ENCODE results near the gene PCDHGC5.

Gene PCDHGC5

DNA sequence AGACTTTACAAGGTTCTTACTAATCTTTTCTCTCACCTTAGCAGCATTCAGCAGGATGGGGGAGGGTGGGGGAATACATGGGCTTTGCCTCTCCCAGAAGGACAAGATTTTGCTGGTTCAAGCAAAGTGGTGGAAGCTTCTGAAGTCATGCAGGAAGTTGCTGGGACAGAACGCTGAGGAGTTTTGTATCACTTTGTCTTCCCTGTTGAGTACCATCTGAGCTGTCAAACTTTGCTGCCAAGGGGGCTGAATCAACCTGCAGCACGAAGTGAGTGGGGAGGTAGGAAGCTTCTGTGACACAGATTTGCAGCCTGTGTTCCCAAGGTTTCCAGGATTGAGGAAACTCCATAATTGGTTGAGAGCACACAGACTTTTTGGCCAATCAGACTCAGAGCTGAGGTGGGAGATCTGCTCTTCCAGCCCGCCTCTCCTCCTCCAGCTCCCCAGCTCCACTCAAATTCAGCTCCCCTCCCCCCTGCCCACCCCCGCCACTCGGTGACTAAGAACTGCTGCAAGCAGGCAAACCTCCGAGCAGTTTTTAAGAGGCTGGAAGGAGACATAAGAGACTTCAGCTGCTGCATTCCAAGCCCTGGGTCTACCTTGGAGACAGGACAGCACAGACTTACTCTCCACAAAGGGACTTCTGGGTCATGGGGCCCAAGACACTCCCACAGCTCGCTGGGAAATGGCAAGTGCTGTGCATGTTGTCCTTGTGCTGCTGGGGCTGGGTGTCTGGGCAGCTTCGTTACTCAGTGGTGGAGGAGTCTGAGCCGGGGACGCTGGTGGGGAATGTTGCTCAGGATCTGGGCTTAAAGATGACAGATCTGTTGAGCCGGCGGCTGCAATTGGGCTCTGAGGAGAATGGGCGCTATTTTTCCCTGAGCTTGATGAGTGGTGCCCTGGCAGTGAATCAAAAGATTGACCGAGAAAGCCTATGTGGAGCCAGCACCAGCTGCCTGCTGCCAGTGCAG lies at the start of gene PCDHGC5:
PCDHGC5 (plus strand) TSS at position 491 of the 971 bp plus-strand sequence; CDS start at position 651, 160 bp downstream.
- DNase-seq (ENCODE audit: low read depth, low spot score), result peak; percentile 79

DNA sequence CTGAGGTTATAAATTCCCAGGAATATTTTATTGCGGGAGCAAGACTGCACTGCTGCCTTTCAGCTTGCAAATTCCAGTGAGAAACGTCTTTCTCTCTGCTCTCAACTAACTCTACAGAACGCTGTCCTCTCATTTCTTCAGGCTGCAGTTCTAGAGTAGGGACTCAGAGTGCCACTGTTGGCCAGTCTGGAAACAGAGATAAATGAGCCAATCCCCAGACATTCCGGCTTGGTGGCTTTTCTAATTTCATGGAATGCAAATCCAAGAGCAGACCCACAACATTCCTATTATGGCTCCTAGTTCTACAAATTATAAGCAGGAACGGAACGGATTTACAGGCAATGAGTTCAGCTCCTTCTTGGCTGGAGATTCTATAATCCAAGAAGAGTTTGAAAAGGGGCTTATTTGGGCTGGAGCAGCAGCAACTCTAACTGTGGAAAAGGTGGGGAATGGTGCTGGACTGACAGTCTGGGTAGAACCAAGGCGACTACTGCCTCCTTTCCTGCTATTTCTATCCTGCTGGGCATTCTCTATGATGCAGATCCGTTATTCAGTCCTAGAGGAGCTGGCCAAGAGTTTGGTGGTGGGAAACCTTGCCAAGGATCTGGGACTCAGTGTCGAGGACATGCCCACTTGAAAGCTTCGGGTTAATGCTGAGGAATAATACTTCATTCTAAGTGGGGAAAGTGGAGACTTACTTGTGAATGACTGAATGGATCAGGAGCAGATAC lies 49.3 kb upstream of the PCDHGC5 start:
- peak; percentile 45 for DNase-seq (ENCODE audit: low read depth, low spot score)

DNA sequence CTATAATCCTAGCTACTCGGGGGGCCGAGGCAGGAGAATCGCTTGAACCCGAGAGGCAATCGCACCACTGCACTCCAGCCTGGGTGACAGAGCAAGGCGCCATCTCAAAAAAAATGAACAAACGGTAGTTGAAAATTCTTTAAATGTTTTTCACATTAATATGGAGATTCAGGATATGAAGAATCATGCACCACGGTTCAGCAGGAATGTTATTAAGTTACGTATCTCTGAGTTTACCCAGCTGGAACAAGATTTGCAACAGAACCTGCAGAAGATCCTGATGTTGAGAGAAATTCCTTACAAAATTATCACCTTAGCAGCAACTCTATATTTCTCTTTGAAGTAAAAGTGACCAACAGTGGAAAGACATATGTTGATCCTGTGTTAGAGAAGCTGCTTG lies 48.5 kb upstream of the PCDHGC5 start:
- DNase-seq (ENCODE audit: low read depth, low spot score), result no peak

DNA sequence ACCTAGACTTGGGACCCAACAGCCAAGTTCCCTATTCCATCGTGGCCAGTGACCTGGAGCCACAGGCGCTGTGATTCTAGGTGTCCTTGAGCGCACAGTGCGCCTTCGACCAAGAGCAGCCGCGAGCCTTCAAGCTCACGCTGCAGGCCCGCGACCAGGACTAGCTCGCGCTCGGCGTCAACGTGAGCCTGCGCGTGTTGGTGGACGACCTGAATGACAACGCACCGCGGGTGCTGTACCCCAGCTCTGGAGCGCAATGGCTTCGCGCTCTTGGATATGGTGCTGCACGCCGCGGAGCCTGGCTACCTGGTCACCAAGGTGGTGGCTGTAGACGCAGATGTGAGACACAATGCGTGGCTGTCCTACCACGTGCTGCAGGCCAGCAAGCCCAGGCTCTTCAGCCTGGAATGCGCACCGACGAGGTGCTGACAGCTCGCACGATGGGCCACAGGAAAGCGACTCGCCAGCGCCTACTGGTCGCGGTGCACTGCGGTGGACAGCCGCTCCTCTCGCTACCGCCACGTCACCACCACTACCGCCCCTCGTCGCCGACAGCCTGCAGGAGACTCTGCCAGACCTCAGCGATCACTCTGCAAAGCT lies 47.2 kb upstream of the PCDHGC5 start:
- no peak for DNase-seq (ENCODE audit: low read depth, low spot score)

DNA sequence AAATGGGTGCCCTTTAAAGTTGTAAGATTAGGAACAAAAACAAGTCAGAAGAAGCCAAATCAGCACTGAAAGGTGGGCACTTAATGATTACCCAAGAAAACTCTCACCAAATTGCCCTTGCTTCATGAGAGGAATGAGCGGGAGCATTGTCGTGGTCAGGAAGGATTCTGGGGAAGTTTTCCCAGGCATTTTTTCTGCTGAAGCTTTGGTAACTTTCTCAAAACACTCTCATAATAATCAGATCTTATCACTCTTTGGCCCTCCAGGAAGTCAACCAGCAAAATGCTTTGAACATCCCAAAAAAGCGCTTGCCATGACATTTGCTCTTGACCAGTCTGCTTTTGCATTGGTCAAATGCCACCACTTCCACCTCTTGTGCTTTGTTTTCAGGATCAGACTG lies 23.5 kb upstream of the PCDHGC5 start:
- peak; percentile 64 for DNase-seq (ENCODE audit: low read depth, low spot score)

DNA sequence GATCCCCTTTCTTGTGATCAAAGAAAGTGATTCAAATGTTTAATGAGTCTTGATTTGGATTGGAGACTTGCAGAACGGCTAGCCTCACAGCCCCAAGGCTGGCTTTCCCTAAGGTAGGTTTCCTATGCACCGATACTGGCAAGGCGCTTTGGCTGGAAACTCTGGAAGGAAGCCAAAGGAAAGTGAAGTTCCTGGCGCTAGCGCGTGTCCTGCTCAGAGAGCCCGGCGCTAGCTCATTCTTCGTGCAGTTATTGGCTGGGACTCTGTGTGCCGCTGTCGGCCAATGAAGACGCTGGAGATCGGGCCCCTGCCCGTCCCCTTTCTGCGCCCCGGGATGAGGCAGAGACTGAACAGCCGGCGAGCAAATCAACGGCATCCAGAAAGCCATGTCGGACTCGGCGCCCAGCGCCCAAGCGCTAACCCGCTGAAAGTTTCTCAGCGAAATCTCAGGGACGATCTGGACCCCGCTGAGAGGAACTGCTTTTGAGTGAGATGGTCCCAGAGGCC lies 13.2 kb upstream of the PCDHGC5 start, which contains the start of gene PCDHGC3:
PCDHGC3 (plus strand) TSS at position 342 of the 507 bp plus-strand sequence; CDS start at position 493, 151 bp downstream.
- peak; percentile 97 for DNase-seq (ENCODE audit: low read depth, low spot score)

DNA sequence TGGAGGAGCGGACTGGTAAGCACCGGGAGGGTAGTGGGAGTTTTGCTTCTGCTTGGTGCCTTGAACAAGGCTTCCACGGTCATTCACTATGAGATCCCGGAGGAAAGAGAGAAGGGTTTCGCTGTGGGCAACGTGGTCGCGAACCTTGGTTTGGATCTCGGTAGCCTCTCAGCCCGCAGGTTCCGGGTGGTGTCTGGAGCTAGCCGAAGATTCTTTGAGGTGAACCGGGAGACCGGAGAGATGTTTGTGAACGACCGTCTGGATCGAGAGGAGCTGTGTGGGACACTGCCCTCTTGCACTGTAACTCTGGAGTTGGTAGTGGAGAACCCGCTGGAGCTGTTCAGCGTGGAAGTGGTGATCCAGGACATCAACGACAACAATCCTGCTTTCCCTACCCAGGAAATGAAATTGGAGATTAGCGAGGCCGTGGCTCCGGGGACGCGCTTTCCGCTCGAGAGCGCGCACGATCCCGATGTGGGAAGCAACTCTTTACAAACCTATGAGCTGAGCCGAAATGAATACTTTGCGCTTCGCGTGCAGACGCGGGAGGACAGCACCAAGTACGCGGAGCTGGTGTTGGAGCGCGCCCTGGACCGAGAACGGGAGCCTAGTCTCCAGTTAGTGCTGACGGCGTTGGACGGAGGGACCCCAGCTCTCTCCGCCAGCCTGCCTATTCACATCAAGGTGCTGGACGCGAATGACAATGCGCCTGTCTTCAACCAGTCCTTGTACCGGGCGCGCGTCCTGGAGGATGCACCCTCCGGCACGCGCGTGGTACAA lies 12.6 kb upstream of the PCDHGC5 start:
- DNase-seq (ENCODE audit: low read depth, low spot score), result peak; percentile 86

DNA sequence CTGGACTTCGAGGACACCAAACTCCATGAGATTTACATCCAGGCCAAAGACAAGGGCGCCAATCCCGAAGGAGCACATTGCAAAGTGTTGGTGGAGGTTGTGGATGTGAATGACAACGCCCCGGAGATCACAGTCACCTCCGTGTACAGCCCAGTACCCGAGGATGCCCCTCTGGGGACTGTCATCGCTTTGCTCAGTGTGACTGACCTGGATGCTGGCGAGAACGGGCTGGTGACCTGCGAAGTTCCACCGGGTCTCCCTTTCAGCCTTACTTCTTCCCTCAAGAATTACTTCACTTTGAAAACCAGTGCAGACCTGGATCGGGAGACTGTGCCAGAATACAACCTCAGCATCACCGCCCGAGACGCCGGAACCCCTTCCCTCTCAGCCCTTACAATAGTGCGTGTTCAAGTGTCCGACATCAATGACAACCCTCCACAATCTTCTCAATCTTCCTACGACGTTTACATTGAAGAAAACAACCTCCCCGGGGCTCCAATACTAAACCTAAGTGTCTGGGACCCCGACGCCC lies 11.8 kb upstream of the PCDHGC5 start:
- DNase-seq (ENCODE audit: low read depth, low spot score), result no peak

DNA sequence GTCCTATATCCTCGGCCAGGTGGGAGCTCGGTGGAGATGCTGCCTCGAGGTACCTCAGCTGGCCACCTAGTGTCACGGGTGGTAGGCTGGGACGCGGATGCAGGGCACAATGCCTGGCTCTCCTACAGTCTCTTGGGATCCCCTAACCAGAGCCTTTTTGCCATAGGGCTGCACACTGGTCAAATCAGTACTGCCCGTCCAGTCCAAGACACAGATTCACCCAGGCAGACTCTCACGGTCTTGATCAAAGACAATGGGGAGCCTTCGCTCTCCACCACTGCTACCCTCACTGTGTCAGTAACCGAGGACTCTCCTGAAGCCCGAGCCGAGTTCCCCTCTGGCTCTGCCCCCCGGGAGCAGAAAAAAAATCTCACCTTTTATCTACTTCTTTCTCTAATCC lies 11.1 kb upstream of the PCDHGC5 start:
- DNase-seq (ENCODE audit: low read depth, low spot score), result no peak

DNA sequence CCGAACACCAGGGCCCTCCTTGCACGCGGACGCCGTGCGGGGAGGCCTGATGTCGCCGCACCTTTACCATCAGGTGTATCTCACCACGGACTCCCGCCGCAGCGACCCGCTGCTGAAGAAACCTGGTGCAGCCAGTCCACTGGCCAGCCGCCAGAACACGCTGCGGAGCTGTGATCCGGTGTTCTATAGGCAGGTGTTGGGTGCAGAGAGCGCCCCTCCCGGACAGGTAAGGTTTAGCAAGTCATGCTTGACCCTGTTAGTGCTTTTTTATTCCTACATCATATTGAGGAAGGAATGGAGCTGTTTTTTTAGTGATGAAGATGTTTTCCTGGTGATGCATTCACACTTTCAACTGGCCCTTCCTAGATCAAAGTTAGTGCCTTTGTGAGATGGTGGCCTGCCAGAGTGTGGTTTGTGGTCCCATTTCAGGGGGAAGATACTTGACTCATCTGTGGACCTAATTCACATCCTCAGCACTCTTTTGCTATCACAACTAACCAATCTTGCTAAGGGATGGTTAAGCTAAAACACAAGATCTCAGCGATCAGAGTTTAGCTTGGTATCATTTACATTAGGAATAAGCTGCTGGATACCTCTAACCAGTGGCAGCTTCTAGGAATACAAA lies 10.4 kb upstream of the PCDHGC5 start:
- no peak for DNase-seq (ENCODE audit: low read depth, low spot score)

DNA sequence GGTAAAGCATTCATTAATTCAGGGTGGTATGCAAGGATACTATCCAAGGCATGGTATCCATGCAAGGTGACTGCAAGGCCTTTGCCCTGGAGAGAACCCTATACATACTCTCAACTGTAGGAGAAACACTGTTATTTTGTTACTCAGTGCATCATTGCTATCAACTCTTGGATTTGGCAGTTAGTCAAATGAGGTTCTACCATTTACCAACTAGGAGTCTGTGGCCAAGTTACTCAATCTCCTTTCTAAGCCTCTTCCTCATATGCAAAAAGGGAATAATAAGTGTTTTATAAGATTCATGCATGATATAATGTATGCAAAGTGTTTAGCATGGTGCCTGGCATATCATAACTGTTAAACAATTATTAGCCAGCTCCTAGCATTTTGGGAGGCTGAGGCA lies 9.1 kb upstream of the PCDHGC5 start:
- no peak for DNase-seq (ENCODE audit: low read depth, low spot score)

DNA sequence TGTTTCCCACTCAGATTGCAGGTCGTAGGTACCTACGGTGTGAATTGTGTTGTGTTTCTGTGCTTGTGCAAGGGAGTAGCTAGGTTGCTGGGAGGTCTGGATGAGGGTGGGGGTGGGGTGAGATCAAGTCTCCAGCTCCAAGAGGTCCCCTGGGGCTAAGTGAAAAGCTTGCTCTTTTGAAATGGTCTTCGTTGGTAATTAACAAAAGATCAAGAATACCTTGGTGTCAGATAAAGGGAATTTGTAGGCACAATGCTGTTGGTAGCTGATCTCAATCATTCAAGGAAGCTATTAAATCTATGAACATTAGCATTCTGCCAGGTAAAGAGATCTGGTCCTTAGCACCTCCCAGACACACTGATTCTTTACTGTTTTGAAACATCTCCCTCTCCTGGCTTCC lies 5.0 kb upstream of the PCDHGC5 start:
- no peak for DNase-seq (ENCODE audit: low read depth, low spot score)

DNA sequence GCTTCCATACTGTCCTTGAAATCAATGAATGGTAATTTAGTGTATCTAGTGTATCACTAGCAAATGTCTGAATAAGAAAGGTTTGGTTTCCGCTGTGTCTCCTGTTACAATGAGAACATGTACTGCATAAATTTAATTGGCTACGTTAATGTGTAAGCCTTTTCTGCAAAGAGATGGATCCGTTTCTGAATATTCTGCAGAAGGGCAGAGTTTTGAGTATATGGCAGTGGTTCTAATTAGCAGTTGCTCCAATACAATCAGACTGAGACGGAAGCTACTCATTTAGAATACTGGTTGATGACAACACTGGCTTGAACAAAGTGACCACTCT lies 4.6 kb upstream of the PCDHGC5 start:
- DNase-seq (ENCODE audit: low read depth, low spot score), result no peak

DNA sequence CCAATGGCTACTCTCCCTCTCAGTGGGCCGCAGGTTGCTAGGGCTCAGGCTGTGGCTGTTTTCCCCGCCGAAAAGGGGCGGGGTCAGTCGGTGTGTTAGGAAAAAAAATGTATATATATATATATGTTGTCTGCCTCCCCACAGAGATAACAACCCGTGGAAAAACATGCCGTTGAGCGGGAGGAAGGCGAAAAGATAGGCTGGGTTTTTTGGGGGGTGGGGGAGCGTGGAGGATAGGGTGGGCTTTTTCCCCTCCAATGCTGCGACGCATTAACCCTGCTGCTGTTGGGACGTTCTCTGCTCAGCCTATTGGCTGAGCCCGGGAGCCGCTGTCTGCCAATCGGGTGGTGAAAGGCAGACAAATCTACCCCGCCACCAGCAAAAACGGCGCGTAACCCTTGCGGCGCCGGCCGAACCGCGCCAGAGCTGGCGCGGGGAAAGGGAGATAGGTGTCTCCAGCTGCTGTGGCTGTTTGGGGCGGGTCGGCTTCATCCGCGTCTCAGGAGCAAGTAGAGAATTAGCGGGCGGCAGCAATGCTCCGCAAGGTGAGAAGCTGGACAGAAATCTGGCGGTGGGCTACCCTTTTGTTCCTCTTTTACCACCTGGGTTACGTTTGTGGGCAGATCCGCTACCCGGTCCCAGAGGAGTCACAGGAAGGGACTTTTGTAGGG lies 4.1 kb upstream of the PCDHGC5 start, which contains the start of gene PCDHGC4:
PCDHGC4 (plus strand) TSS at position 390 of the 671 bp plus-strand sequence; CDS start at position 534, 144 bp downstream.
- peak; percentile 79 for DNase-seq (ENCODE audit: low read depth, low spot score)

DNA sequence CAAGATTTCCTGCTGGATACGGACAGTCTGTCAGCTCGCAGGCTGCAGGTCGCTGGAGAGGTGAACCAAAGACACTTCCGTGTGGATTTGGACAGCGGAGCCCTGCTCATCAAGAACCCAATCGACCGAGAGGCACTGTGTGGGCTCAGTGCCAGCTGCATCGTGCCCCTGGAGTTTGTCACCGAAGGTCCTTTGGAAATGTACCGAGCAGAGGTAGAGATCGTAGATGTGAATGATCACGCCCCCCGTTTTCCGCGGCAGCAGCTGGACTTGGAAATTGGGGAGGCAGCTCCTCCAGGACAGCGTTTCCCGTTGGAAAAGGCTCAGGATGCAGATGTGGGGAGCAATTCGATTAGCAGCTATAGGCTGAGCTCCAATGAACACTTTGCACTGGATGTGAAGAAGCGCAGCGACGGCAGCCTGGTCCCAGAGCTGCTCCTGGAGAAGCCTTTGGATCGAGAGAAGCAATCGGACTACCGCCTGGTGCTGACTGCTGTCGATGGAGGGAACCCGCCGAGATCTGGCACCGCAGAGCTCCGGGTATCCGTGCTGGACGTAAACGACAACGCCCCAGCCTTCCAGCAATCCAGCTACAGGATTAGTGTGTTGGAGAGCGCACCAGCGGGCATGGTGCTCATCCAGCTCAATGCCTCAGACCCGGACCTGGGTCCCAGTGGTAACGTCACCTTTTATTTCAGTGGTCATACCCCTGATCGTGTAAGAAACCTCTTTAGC lies 3.4 kb upstream of the PCDHGC5 start:
- peak; percentile 39 for DNase-seq (ENCODE audit: low read depth, low spot score)

DNA sequence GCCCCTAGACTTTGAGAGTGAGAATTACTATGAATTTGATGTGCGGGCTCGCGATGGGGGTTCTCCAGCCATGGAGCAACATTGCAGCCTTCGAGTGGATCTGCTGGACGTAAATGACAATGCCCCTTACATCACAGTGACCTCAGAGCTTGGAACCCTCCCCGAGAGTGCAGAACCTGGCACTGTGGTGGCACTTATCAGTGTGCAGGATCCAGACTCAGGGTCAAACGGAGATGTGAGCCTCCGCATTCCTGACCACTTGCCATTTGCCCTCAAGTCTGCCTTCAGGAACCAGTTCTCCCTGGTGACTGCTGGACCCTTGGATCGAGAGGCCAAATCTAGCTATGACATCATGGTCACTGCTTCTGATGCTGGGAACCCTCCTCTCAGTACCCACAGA lies 2.8 kb upstream of the PCDHGC5 start:
- no peak for DNase-seq (ENCODE audit: low read depth, low spot score)

DNA sequence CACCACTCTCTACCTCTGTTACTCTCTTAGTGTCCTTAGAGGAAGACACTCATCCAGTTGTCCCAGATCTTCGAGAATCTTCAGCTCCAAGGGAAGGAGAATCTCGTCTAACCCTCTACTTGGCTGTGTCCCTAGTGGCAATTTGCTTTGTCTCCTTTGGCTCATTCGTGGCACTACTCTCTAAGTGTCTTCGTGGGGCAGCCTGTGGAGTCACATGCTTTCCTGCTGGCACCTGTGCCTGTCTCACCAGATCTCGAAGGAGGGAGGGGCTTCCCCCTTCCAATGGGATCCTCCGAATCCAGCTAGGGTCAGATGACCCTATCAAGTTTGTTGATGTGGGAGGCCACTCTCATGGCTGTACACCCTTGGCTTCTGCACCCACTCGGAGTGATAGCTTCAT lies 1.8 kb upstream of the PCDHGC5 start:
- no peak for DNase-seq (ENCODE audit: low read depth, low spot score)

DNA sequence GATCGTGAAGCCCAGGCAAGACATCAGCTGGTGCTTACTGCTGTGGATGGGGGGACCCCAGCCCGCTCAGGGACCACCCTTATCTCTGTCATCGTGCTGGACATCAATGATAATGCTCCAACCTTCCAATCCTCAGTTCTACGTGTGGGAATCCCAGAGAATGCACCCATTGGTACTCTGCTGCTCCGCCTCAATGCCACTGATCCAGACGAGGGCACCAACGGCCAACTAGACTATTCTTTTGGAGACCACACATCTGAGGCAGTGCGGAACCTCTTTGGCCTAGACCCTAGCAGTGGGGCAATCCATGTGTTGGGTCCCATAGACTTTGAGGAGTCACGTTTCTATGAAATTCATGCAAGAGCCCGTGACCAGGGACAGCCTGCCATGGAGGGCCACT lies 960 bp downstream of the PCDHGC5 start:
- DNase-seq (ENCODE audit: low read depth, low spot score), result no peak

DNA sequence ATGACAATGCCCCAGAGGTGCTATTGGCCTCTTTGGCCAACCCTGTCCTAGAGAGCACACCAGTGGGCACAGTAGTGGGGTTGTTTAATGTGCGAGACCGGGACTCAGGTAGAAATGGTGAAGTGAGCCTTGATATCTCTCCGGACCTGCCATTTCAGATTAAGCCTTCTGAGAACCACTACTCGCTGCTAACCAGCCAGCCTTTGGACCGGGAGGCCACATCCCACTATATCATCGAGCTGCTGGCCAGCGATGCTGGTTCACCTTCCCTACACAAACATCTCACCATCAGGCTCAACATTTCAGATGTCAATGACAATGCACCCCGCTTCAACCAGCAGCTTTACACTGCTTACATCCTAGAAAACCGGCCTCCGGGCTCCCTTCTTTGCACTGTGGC lies 1.4 kb downstream of the PCDHGC5 start:
- DNase-seq (ENCODE audit: low read depth, low spot score), result no peak
